ENCODE data around the gene TRIM2.

- TF ChIP-seq CTCF (IDR thresholded peaks at IDR 0.05): no peak
- TF ChIP-seq POLR2A (IDR thresholded peaks at IDR 0.05): no peak
These were observed 2.3 kb downstream of the TRIM2 start for GRCh38 chr4:153206534-153206933.

Measured in prostate gland (tissue), 2 donors.